ENCODE results near the gene NTM. TPM values are rescaled to one million over a fixed set of nuclear protein-coding genes. Genes with fewer than 3 reads are reported as not detected.

NTM gene
- total and polyA plus RNA-seq, 9 donors, result 0.16 to 8.5 (median 0.55) TPM; not detected in 3

GRCh38 chr11:131814108-131814507, 443.7 kb downstream of the NTM start:
- intact Hi-C loops (cut with DNase I), result no loop called here
- no peaks in the 10 kb centered on the region for H3K9me3 ChIP-seq
- no peaks in the 10 kb centered on the region for H3K4me1 ChIP-seq (ENCODE audit: insufficient read depth)
- no peak overlapping the region for H3K27ac ChIP-seq
- no peaks in the 10 kb centered on the region for H3K27me3 ChIP-seq
- H3K4me3 ChIP-seq, result no peak overlapping the region
- TF ChIP-seq POLR2A (IDR thresholded peaks at IDR 0.05) (no peak), EP300 (IDR thresholded peaks at IDR 0.05) (no peak)
- TF ChIP-seq, protein P1, sequence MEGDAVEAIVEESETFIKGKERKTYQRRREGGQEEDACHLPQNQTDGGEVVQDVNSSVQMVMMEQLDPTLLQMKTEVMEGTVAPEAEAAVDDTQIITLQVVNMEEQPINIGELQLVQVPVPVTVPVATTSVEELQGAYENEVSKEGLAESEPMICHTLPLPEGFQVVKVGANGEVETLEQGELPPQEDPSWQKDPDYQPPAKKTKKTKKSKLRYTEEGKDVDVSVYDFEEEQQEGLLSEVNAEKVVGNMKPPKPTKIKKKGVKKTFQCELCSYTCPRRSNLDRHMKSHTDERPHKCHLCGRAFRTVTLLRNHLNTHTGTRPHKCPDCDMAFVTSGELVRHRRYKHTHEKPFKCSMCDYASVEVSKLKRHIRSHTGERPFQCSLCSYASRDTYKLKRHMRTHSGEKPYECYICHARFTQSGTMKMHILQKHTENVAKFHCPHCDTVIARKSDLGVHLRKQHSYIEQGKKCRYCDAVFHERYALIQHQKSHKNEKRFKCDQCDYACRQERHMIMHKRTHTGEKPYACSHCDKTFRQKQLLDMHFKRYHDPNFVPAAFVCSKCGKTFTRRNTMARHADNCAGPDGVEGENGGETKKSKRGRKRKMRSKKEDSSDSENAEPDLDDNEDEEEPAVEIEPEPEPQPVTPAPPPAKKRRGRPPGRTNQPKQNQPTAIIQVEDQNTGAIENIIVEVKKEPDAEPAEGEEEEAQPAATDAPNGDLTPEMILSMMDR (IDR thresholded peaks at IDR 0.05), result no peak
- 54 to 59% (median 58%) methylated on average over 4 of the region's 4 CpGs for WGBS, 3 donors
- no peaks in the 10 kb centered on the region for H3K36me3 ChIP-seq
- no peak for DNase-seq

GRCh38 chr11:131815590-131815989, 445.2 kb downstream of the NTM start:
- DNase-seq, result no peak
- Histone ChIP-seq H3K9me3 (no peaks in the 10 kb centered on the region), H3K27ac (no peak overlapping the region), H3K4me3 (no peak overlapping the region), H3K36me3 (no peaks in the 10 kb centered on the region), H3K4me1 (ENCODE audit: insufficient read depth) (no peaks in the 10 kb centered on the region), H3K27me3 (no peaks in the 10 kb centered on the region)
- intact Hi-C loops (cut with DNase I), result no loop called here
- WGBS, 3 donors, result 16 to 27% (median 22%) methylated on average over 11 of the region's 11 CpGs
- TF ChIP-seq, protein P1 (IDR thresholded peaks at IDR 0.05), result no peak
- TF ChIP-seq POLR2A (IDR thresholded peaks at IDR 0.05) (no peak), EP300 (IDR thresholded peaks at IDR 0.05) (no peak)

- 74 to 86% (median 78%) methylated on average over 5 of the region's 5 CpGs for WGBS, 3 donors
- TF ChIP-seq, protein P1 (IDR thresholded peaks at IDR 0.05), result no peak
- TF ChIP-seq EP300 (IDR thresholded peaks at IDR 0.05), result no peak
- no peak for TF ChIP-seq POLR2A (IDR thresholded peaks at IDR 0.05)
- DNase-seq, result no peak
Observed at GRCh38 chr11:131816051-131816450, 445.6 kb downstream of the NTM start.

GRCh38 chr11:131817687-131818188, 447.3 kb downstream of the NTM start:
- 90 to 93% (median 90%) methylated on average over 6 of the region's 6 CpGs for WGBS, 3 donors
- H3K27ac ChIP-seq, result no peak overlapping the region
- no peaks in the 10 kb centered on the region for H3K27me3 ChIP-seq
- no peaks in the 10 kb centered on the region for H3K9me3 ChIP-seq
- no peaks in the 10 kb centered on the region for H3K36me3 ChIP-seq
- TF ChIP-seq POLR2A (IDR thresholded peaks at IDR 0.05), result no peak
- TF ChIP-seq EP300 (IDR thresholded peaks at IDR 0.05), result no peak
- TF ChIP-seq, protein P1 (IDR thresholded peaks at IDR 0.05), result no peak
- H3K4me1 ChIP-seq (ENCODE audit: insufficient read depth), result no peaks in the 10 kb centered on the region
- no peak overlapping the region for H3K4me3 ChIP-seq
- no peak for DNase-seq
- intact Hi-C loops (cut with DNase I), result no loop called here

More at GRCh38 chr11:131816051-131816450, 445.6 kb downstream of the NTM start:
- Histone ChIP-seq H3K4me3 (no peak overlapping the region), H3K9me3 (no peaks in the 10 kb centered on the region), H3K27me3 (no peaks in the 10 kb centered on the region), H3K4me1 (ENCODE audit: insufficient read depth) (no peaks in the 10 kb centered on the region), H3K36me3 (no peaks in the 10 kb centered on the region), H3K27ac (no peak overlapping the region)
- intact Hi-C loops (cut with DNase I), result no loop called here
